HG03135 (cell line): ENCODE data around the gene LACTBL1.

Experiments used
- ATAC-seq: cut with Tn5 transposase; IDR thresholded peaks from one replicate; pipeline ENCODE4 v1.9.1; 2021; ENCODE audit warnings: mild to moderate bottlenecking, moderate library complexity; ENCODE audit not compliant: unreplicated experiment

The LACTBL1 gene

GRCh38 chr1:22978299-22978698, 5.6 kb upstream of the LACTBL1 start:
- no peak for ATAC-seq

GRCh38 chr1:22976461-22977243, 4.0 kb upstream of the LACTBL1 start:
- no peak for ATAC-seq

GRCh38 chr1:22976127-22976460, 3.4 kb upstream of the LACTBL1 start:
- ATAC-seq, result no peak

GRCh38 chr1:22975694-22976093, 3.0 kb upstream of the LACTBL1 start:
- no peak for ATAC-seq

- no peak for ATAC-seq
Measured at GRCh38 chr1:22971611-22972405, 858 bp downstream of the LACTBL1 start.

- ATAC-seq, result no peak
Measured at GRCh38 chr1:22971161-22971560, 1.5 kb downstream of the LACTBL1 start.

- no peak for ATAC-seq
Measured at GRCh38 chr1:22970096-22970495, 2.6 kb downstream of the LACTBL1 start.

GRCh38 chr1:22969304-22969709, 3.4 kb downstream of the LACTBL1 start:
- ATAC-seq, result no peak

GRCh38 chr1:22967833-22968232, 4.8 kb downstream of the LACTBL1 start:
- no peak for ATAC-seq

GRCh38 chr1:22966309-22966708, 6.4 kb downstream of the LACTBL1 start:
- no peak for ATAC-seq

- no peak for ATAC-seq
Measured at GRCh38 chr1:22963044-22963677, 9.5 kb downstream of the LACTBL1 start.

GRCh38 chr1:22962558-22962957, 10.1 kb downstream of the LACTBL1 start:
- ATAC-seq, result no peak

GRCh38 chr1:22959545-22960360, 12.9 kb downstream of the LACTBL1 start:
- ATAC-seq, result no peak

GRCh38 chr1:22958556-22958955, 14.1 kb downstream of the LACTBL1 start:
- no peak for ATAC-seq

- no peak for ATAC-seq
Measured at GRCh38 chr1:22957066-22957465, 15.6 kb downstream of the LACTBL1 start.

GRCh38 chr1:22955146-22955545, 17.5 kb downstream of the LACTBL1 start:
- ATAC-seq, result no peak

GRCh38 chr1:22953740-22954141, 18.9 kb downstream of the LACTBL1 start:
- no peak for ATAC-seq

- ATAC-seq, result no peak
Measured at GRCh38 chr1:22953057-22953739, 19.5 kb downstream of the LACTBL1 start.

GRCh38 chr1:22952694-22953056, 20.0 kb downstream of the LACTBL1 start:
- no peak for ATAC-seq

GRCh38 chr1:22951796-22952195, 20.9 kb downstream of the LACTBL1 start:
- ATAC-seq, result no peak
